ENCODE data around the gene ZNF710. TPM values are rescaled to one million over a fixed set of nuclear protein-coding genes. Genes with fewer than 3 reads are reported as not detected.

Gene ZNF710
- total and polyA plus RNA-seq, 2 experiments from 2014 or later = 15.9 to 18.2 TPM

DNA sequence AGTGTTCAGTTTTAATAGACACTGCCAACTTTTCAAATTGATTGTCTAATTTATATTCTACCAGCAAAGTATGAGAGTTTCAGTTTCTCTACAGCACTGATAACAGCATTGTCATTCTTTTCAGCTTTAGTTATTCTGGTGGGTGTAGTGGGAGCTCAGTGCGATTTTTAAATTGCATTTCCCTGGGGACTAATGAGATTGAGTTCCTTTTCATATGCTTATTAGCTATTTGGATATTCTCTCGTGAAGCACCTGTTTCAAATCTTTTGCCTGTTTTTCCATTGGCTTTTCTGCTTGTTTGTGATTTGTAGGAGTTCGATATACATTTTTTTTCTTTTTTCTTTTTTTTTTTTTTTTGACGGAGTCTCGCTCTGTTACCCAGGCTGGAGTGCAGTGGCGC is 120.0 kb downstream of the ZNF710 start:
- peak overlapping the region; percentile 35 for H3K4me2 ChIP-seq
- H3K4me1 ChIP-seq (ENCODE audit: insufficient read depth) = peaks cover 13% of the 10 kb centered on the region
- Mint-ChIP-seq H3K36me3 (ENCODE audit: low read depth) (no peaks in the 10 kb centered on the region), H3K27me3 (ENCODE audit: insufficient read depth, low read depth, poor library complexity) (no peaks in the 10 kb centered on the region), H3K27ac (no peak overlapping the region), H3K9me3 (no peaks in the 10 kb centered on the region; the same call in 2 of the 3 replicates), H3K4me3 (no peak overlapping the region), H3K4me1 (peaks cover 13% of the 10 kb centered on the region; the same call in 2 of the 3 replicates)
- TF ChIP-seq, protein P1, sequence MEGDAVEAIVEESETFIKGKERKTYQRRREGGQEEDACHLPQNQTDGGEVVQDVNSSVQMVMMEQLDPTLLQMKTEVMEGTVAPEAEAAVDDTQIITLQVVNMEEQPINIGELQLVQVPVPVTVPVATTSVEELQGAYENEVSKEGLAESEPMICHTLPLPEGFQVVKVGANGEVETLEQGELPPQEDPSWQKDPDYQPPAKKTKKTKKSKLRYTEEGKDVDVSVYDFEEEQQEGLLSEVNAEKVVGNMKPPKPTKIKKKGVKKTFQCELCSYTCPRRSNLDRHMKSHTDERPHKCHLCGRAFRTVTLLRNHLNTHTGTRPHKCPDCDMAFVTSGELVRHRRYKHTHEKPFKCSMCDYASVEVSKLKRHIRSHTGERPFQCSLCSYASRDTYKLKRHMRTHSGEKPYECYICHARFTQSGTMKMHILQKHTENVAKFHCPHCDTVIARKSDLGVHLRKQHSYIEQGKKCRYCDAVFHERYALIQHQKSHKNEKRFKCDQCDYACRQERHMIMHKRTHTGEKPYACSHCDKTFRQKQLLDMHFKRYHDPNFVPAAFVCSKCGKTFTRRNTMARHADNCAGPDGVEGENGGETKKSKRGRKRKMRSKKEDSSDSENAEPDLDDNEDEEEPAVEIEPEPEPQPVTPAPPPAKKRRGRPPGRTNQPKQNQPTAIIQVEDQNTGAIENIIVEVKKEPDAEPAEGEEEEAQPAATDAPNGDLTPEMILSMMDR (conservative IDR thresholded peaks at IDR 0.05; ENCODE audit: low read depth in 2 of 2) = no peak
- TF ChIP-seq REST (IDR thresholded peaks at IDR 0.05; ENCODE audit: unreplicated experiment) (no peak), EZH2 (IDR thresholded peaks at IDR 0.05; ENCODE audit: low read depth, unreplicated experiment) (no peak)
- no peaks in the 10 kb centered on the region for H4K20me1 ChIP-seq (replicated peaks; ENCODE audit: insufficient read depth)
- ATAC-seq (no peak), DNase-seq (ENCODE audit: low spot score) (no peak)
- no peaks in the 10 kb centered on the region for H3K27me3 ChIP-seq (ENCODE audit: insufficient read depth)
- H3K79me2 ChIP-seq (replicated peaks; ENCODE audit: insufficient read depth) = no peaks in the 10 kb centered on the region
- no peak overlapping the region for H2AFZ ChIP-seq
- H3K9me2 ChIP-seq (ENCODE audit: insufficient read depth) = no peaks in the 10 kb centered on the region
- H3K4me3 ChIP-seq = no peak overlapping the region
- no peaks in the 10 kb centered on the region for H3F3A ChIP-seq (replicated peaks; ENCODE audit: low read depth)
- H3K27ac ChIP-seq (ENCODE audit: low read depth) = no peak overlapping the region
- H3K36me3 ChIP-seq (ENCODE audit: insufficient read depth) = no peaks in the 10 kb centered on the region

DNA sequence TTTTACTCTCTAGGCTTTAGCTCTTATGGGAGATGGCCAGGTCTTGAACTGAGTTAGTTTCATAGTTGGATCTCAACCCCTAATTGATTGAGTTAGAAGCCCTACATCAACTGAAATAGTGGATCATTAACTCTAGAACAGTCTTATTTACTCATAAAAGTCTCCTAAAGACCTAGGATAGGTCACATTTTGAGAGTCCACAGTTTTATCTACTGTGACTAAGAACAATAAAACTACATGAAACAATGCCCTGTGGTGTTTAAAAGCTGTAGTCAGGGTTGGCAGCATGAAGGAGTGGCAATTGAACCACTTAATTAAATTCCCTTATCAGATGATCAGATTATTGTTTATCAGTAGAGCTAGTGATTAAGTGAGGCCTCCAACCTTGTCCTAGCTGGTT is 123.4 kb downstream of the ZNF710 start:
- no peaks in the 10 kb centered on the region for H3K36me3 Mint-ChIP-seq (ENCODE audit: low read depth)
- H4K20me1 ChIP-seq (replicated peaks; ENCODE audit: insufficient read depth) = no peaks in the 10 kb centered on the region
- no peak overlapping the region for H3K27ac Mint-ChIP-seq
- no peak overlapping the region for H3K4me3 ChIP-seq
- H3K27ac ChIP-seq (ENCODE audit: low read depth) = no peak overlapping the region
- H3K36me3 ChIP-seq (ENCODE audit: insufficient read depth) = no peaks in the 10 kb centered on the region
- H3K27me3 Mint-ChIP-seq (ENCODE audit: insufficient read depth, low read depth, poor library complexity) = peaks cover 5% of the 10 kb centered on the region
- H3K27me3 ChIP-seq (ENCODE audit: insufficient read depth) = no peaks in the 10 kb centered on the region
- no peaks in the 10 kb centered on the region for H3K79me2 ChIP-seq (replicated peaks; ENCODE audit: insufficient read depth)
- H3K9me2 ChIP-seq (ENCODE audit: insufficient read depth) = no peaks in the 10 kb centered on the region
- H3K4me3 Mint-ChIP-seq = no peak overlapping the region
- H3K4me2 ChIP-seq = no peak overlapping the region
- H3K4me1 ChIP-seq (ENCODE audit: insufficient read depth) = peaks cover 21% of the 10 kb centered on the region
- 0 out of 2 replicates have a peak overlapping the region, but pooled peaks have one; percentile 34 for H2AFZ ChIP-seq
- H3K9me3 Mint-ChIP-seq = no peaks in the 10 kb centered on the region; the same call in 2 of the 3 replicates
- no peak for DNase-seq (ENCODE audit: low spot score)
- H3K4me1 Mint-ChIP-seq = peaks cover 22% of the 10 kb centered on the region
- no peak for ATAC-seq
- H3F3A ChIP-seq (replicated peaks; ENCODE audit: low read depth) = no peaks in the 10 kb centered on the region
- TF ChIP-seq NANOG (IDR thresholded peaks at IDR 0.05; ENCODE audit: borderline replicate concordance) (no peak), CREB1 (CRISPR knock-in tag; IDR thresholded peaks at IDR 0.05; ENCODE audit: low read depth) (no peak), REST (IDR thresholded peaks at IDR 0.05; ENCODE audit: unreplicated experiment) (no peak)
